Liver (tissue), 3 donors: ENCODE measurements around the gene NECTIN4.

ENCODE experiments used
- CTCF ChIP-seq: fragments of 150-350 bp; IDR thresholded peaks from 2 replicates; pipeline ENCODE4 v1.5.1; 2017; ENCODE audit warnings: improper control_type of control experiment, low read depth, low read length; ENCODE audit not compliant: missing input control
- FOXA1 ChIP-seq: IDR thresholded peaks from 2 replicates; pipeline ENCODE4 v1.6.1; 2016; ENCODE audit warnings: antibody characterized with exemption
- FOXA2 ChIP-seq: IDR thresholded peaks from 2 replicates; pipeline ENCODE4 v1.6.1; 2016; ENCODE audit warnings: antibody characterized with exemption
- GABPA ChIP-seq, 2 donors: IDR thresholded peaks in 1 of 2; conservative IDR thresholded peaks in 1 of 2; 2 replicates each; pipeline ENCODE4 v1.6.1; 2016; ENCODE audit warnings: antibody characterized with exemption in 2 of 2, mild to moderate bottlenecking in 1 of 2, moderate library complexity in 1 of 2
- JUND ChIP-seq, 2 donors: IDR thresholded peaks; 2 replicates each; pipeline ENCODE4 v1.6.1; 2016; ENCODE audit warnings: antibody characterized with exemption in 2 of 2
- NR2F2 ChIP-seq: IDR thresholded peaks from 2 replicates; pipeline ENCODE4 v1.6.1; 2016; ENCODE audit warnings: antibody characterized with exemption
- RAD21 ChIP-seq, 2 donors: IDR thresholded peaks; 2 replicates each; pipeline ENCODE4 v1.6.1; 2016; ENCODE audit warnings: antibody characterized with exemption in 2 of 2, mild to moderate bottlenecking in 2 of 2
- REST ChIP-seq: IDR thresholded peaks from 2 replicates; pipeline ENCODE4 v1.6.1; 2016; ENCODE audit warnings: antibody characterized with exemption, mild to moderate bottlenecking
- SP1 ChIP-seq: IDR thresholded peaks from 2 replicates; pipeline ENCODE4 v1.6.1; 2018; ENCODE audit warnings: antibody characterized with exemption, mild to moderate bottlenecking
- TAF1 ChIP-seq: conservative IDR thresholded peaks from 2 replicates; pipeline ENCODE4 v1.6.1; 2016; ENCODE audit warnings: antibody characterized with exemption, mild to moderate bottlenecking
- TF ChIP-seq, protein P1 (sequence below): IDR thresholded peaks from 2 replicates; pipeline ENCODE4 v1.6.1; 2016; ENCODE audit warnings: antibody characterized with exemption
- TF ChIP-seq, protein P2 (sequence below): IDR thresholded peaks from 2 replicates; pipeline ENCODE4 v1.6.1; 2016; ENCODE audit warnings: antibody characterized with exemption
- TF ChIP-seq, protein P3 (sequence below): IDR thresholded peaks from 2 replicates; pipeline ENCODE4 v1.6.1; 2016; ENCODE audit warnings: antibody characterized with exemption
- donor health status: healthy.
- donor health status: healthy.

DNA sequence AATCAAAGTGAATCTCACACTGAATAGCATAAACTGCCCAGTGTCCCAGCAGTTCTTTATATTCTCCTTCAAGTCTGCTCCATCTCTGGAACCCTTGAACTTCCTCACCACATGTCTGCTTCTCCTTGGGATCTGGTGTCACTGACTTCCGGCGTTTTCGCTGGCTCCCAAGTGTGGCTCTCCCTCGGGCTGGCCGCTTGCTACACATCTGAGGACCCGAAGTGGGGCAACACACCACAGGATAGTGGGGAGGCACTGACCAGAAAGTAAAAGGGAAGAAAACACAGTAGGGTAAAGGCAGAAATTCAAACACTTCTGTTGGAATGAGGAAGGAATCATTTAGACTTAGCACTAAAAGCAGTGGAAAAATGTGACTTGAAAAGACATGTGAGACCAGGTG lies 33.6 kb upstream of the NECTIN4 start:
- TF ChIP-seq TAF1: no peak
- no peak for TF ChIP-seq CTCF
- TF ChIP-seq GABPA (IDR thresholded peaks at IDR 0.05 in 1 of 2, conservative IDR thresholded peaks at IDR 0.05 in 1 of 2): no peak
- TF ChIP-seq RAD21 (IDR thresholded peaks at IDR 0.05): no peak
- no peak for TF ChIP-seq REST
- TF ChIP-seq, protein P1, sequence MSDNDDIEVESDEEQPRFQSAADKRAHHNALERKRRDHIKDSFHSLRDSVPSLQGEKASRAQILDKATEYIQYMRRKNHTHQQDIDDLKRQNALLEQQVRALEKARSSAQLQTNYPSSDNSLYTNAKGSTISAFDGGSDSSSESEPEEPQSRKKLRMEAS: no peak
- TF ChIP-seq JUND (IDR thresholded peaks at IDR 0.05): no peak
- TF ChIP-seq, protein P2, sequence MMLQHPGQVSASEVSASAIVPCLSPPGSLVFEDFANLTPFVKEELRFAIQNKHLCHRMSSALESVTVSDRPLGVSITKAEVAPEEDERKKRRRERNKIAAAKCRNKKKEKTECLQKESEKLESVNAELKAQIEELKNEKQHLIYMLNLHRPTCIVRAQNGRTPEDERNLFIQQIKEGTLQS: no peak
- no peak for TF ChIP-seq FOXA2
- TF ChIP-seq NR2F2: no peak
- TF ChIP-seq SP1: no peak
- TF ChIP-seq, protein P3, sequence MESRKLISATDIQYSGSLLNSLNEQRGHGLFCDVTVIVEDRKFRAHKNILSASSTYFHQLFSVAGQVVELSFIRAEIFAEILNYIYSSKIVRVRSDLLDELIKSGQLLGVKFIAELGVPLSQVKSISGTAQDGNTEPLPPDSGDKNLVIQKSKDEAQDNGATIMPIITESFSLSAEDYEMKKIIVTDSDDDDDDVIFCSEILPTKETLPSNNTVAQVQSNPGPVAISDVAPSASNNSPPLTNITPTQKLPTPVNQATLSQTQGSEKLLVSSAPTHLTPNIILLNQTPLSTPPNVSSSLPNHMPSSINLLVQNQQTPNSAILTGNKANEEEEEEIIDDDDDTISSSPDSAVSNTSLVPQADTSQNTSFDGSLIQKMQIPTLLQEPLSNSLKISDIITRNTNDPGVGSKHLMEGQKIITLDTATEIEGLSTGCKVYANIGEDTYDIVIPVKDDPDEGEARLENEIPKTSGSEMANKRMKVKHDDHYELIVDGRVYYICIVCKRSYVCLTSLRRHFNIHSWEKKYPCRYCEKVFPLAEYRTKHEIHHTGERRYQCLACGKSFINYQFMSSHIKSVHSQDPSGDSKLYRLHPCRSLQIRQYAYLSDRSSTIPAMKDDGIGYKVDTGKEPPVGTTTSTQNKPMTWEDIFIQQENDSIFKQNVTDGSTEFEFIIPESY: no peak
- TF ChIP-seq FOXA1: no peak
